ELR (cell line): ENCODE results near the gene MUC2.

ENCODE experiments used
- DNase-seq: peaks from one replicate; pipeline ENCODE4 v3.0.0-alpha.2; 2015; ENCODE audit warnings: low read depth

Gene MUC2

DNA sequence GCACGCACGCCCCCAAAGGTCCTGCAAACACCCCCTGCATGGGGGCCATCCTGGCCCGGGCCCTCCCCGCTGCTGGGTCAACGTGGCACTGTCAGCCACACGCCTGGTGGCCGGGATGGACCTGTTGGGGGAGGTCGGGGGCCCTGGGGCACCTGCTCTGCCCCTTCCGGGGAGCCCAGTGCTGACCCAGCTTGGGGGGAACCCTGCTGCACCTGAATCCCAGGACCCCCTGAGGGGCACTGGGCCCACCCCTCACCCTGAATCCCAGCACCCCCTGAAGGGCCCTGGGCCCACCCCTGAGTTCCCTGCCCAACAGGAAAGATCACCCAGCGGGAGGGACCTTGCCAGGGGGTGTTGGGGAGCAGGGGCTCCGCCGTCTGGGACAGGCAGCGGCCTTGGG lies 37.7 kb upstream of the MUC2 start:
- no peak for DNase-seq

DNA sequence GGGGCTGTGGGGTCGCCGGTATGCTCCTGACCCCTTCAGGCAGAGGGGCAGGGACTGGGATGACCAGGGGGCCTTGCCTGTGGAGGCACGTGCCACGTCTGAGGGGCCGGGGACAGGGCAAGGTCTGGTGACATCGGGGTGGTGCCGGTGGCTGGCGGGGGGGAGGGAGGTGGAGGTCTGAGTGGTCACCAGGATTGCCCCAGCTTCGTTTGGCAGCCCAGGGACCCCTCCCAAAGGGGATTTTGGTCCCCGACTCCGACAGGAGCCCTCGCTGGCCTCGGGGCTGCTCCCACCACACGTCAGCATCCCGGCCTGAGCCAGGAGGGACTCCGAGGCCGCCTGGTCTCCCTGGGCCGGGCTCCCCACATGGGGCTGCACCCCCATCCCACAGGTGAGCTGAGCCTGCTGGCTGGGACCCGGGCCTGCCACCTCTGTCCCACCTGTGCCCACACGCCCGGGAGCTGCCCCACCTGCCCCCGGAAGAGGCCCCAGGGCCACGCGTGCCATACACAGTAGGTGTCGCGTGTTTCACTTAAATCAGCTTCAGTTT lies 37.1 kb upstream of the MUC2 start:
- DNase-seq, result no peak

DNA sequence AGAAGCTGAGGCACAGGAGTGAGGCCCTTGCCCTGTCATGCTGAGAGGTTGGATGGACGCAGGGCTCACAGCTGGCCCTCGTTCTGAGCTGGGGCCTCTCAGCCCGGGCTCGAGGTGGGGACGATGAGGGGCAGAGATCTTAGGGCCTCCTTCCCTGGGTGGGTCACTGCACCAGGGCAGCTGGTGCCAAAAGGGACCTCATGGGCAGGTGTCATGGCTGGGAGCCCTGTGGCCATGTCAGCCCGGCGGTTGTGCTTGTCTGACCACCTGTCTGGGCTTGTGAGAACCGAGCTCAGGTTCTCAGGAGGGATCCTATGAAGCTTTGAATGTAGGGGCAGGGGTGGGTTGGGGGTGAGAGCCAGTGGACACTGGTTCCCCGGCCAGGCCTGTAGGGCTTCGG lies 36.3 kb upstream of the MUC2 start:
- DNase-seq, result no peak

DNA sequence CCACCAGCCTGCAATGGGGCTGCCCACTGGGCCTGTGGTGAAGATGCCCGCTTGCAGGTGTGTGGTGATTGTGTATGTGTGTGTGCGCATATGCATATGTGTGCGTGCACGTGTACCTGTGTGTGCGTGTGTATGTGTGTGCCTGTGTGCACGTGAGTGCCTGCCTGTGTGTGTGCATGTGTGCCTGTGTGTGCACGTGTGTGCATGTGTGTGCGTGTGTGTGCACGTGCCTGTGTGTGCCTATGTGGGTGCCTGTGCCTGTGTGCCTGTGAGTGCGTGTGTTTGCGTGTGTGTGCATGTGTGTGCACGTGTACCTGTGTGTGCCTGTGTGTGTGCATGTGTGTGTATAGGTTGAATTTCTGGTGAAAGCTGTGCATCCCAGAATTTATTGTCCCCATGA lies 35.8 kb upstream of the MUC2 start:
- DNase-seq, result no peak

DNA sequence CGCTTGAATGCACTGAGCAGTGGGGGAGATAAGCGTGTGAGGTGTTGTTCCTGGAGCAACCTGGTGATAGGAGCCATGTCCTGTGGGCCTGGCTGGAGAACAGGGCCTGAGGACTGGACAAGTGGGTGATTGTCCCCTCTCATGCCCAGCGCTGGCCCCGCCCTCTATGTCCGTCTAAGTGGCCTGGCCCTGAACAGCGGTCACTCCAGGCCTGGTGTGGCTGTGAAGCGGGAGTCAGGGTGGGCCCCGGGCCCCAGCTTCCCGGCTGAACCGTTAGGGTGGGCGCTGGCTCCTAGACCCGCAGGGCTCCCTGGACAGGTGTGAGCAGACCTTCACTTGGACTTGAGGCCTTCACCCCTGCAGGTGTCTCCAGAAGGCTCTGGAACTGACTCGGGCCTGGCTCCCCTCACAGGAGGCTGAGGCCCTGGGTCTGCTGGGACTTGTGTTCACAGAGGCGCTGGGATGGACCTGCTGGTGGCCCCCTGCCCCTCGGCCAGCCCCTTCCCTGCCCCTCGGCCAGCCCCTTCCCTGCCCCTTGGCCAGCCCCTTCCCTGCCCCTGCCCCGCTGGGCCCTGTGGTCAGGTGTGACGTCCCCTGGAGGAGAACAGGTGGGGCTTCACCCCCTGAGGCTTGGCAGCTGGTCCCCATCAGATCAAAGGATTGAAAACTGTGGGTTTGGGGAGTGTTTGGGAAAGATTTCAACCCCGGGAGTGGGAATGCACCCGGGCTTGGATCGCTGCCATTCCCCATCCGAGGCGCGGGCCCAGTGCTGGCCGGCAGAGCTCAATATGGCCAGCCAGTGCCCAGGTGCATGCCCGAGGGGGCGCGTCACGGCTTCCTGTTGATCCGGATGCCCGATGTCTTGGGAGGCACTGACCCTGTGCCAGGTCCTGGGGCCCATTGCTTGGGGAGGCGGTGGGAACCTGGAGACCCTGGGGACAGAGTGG lies 34.9 kb upstream of the MUC2 start:
- DNase-seq, result no peak

DNA sequence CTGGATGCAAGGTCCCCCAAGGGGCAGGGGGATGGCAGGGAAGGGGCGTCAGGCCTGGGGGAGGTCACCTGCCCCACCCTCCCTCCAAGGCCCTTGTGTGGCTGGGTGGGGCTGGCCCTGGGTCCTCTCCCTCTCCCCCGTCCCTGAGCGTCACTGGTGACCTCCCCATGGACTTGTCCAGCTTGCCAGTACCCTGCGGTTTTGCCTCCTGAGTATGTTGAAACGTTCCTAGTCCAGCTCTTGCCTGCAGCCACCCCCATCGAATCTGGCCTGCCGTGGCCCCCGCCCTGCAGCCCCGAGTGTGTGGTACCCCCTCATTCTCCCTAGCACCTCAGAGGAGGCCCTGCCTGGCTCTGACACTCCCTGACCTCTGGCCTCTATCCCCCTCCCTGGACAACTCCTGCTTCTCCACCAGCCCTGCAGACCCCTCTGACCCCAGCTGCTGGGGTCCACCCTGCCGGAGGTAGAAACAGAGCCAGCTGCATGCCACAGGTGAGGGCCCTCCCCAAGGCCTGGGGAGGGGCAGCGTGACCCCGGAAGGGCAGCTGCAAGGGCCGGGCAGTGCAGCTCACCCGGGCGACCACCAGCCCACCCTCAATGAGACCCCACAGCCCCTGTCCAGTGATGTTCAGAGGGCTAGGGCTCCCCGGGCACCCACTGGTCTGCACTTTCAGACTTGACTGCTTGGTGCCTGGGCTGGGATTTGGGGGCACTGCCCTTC lies 34.1 kb upstream of the MUC2 start:
- no peak for DNase-seq

DNA sequence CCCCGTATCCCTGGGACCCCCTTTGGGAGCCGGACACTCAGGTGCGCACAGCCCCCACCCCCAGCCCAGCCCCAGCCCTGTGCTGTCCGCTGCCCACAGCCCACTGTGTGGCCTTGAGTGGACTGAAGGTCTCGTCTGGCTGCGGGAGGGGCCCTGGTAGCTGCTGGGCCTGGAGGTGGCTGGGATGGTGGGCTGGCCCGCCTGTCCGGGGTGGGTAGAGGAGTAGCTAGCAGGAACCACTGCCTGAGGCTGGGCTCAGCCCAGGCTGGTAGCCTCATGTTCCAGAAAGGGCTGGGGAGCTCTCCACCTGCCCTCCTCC lies 33.6 kb upstream of the MUC2 start:
- DNase-seq, result no peak

DNA sequence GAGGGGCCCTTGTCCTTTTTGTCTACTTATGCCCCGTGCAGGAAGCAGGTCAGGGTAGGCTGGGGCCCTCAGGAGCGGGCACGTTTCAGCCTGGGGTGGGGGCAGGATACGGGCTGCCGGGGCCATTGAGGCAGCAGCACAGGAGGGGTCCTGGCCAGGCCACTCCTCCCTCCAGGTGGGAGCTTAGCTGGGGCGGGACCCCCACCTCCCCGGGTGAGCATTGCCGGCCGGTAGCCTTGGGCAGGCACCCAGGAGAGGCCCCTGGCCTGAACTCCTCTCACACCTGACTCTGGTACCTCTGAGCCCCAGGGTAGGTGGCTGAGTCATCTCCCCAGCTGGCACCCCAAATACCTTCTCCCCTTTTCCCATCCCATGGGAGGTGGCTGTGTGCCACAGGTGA lies 33.2 kb upstream of the MUC2 start:
- DNase-seq, result no peak

DNA sequence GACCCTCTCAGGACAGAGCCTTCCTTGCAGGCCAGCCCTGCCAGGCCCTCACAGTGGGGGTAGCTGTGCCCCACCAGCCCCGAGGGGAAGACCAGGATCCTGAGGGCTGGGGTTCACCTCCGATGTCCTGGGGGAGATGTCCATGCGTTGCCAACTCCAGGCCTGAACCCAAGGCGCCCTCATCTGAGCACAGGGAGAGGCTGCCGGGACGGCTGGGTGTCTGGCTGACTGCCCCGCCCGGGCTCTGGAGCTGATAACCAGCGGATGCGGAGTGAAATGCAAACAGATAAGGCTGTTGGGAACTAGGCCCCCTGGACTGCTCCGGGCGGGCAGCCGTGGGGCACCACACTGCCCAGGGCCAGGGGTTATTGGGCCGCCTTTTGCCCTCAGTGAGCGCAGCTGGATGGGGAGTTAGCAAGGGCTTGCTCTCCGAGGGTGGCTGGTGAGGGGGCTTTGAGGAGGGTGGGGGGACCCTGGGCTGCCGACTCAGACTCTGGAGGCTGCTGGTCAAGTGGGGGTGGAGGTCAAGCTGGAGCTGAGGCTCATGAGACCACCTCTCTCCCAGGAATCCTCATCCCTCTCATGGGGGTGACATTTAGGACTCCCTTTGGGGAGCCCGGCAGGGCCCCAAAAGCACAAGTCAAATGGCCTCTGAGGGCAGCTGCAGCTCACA lies 32.6 kb upstream of the MUC2 start:
- DNase-seq, result no peak

DNA sequence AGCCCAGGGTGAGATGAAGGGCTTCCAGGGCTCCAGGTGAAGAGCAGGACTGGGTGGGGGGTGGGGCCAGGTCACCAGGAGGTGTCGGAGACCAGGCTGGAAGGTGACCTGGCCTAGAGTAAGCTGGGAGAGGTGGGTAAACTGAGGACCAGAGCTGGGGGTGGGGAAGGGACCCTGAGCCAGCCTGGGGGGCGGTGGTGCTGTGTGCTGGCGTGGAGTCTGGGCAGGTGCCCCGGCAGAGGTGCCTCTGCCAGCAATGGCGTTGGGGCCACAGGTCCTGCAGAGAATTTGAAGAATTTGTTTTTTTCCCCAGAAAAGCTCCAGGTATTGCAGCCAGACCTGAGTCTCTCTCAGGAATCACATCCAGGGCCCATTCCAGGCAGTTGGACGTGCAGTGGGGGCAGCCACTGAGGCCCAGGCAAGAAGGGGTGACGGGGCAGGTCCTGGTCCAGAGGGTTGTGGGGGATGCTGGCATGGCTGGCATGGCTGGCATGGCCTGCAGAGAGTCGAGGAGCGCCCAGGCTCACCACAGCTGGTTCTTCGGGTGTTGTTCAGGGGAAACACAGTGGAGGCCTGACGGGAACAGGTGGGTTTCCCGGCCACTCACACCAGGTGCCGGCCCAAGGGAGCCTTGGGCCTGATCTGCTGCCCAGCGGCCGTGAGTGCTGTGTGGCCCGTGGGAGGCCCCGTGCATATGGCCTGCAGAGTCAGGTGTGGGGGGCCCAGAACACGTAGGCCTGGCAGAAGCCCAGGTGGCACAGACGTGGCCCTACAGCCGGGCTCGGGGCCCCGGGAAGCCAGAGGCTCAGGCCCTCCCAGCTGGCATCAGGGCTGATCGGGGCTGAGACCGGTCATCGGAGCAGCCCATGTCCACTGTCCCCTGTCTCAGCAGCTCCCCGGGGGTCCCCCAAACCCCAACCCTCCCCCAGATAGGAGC lies 31.8 kb upstream of the MUC2 start:
- no peak for DNase-seq

DNA sequence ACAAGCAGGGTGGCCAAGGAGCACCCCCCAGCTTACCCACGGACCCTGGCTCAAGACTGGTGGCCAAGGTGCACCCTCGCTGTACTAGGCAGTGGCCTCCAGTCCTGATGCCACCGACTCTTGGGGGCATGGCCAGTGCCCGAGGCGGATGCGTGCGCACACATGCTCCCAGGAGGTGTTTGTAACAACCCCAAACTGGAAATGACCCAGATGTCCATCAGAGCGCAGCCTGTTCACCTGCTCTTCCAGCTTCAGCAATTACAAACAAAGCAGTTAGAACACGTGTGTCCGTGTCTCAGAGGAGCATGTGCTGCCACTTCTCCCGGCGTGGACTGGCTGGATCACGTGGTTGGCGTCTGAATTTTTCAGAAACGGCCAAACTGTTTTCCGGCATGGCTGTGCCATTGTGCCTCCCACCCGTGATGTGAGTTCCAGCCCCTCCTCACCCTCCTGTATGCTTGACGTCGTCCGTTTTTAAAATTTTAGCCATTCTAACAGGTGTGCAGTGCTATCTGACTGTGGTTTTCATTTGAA lies 31.0 kb upstream of the MUC2 start:
- DNase-seq, result no peak

DNA sequence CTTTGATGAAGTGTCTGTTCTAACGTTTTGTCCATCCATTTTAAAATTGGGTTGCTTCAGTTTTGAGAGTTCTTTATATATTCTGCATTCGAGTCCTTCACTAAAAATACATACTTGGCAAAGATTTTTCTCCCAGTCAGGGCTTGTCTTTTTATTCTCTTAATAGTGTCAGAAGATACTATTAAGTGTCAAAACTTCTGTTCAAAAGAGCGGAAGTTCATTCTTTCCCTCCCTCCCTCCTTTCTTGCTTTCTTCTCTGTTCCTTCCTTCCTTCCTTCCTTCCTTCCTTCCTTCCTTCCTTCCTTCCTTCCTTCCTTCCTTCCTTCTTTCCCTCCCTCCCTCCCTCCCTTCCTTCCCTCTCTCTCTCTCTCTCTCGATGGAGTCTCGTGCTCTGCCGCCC lies 30.5 kb upstream of the MUC2 start:
- no peak for DNase-seq

DNA sequence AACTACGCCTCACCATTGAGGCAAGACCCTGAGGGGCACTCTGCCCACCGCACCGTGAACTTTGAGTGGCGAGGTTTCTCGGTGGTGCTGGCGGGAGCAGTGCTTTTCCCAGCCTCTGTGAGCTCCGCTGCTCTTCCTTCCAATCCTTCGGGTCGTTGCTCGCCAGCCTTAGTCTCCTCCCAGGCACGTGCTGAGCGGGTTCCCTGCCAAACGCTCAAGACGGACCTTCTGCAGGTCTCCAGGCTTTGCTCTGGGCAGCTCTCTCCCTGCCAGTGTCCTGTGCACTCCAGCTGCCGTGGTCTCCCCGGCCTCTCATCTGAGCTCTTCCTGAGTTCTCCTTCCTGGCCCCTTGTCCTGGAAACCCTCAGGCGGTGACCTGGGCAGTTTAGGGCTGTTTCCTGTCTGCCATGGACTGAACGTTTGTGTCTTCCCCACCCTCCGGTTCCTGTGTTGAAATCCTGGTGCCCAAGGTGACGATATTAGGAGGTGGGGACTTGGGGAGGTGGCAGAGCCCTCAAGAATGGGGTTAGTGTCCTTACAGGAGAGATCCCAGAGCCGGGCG lies 27.0 kb upstream of the MUC2 start:
- DNase-seq, result no peak

DNA sequence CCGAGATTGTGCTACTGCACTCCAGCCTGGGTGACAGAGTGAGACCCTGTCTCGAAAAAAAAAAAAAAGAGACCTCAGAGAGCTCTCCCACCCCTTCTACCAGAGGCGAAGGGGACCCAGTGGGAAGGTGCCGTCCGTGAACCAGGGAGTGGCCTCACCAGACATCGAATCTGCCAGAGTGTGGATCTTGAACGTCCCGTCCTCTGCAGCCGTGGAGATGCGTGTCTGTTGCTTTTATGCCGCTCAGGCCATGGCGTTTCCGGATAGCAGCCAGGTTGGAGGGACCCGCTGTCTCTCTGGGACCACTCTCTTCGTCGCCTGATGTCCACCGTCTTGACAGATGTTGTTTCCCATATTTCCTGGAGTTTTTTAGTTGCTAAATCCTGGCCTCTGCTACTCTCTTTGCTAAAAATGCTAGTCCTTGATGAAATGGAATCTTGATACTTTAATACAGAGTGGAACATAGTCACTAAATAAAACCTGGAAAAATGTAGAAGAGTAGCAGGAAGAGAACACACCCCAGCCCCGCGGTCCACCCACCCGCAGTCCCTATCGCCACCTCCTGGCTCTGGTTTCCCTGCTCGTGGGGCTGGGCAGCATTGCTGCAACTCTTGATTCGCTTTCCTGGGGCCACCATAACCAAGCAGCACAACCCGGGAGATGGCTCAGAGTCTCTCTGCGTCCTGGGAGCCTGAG lies 26.2 kb upstream of the MUC2 start:
- no peak for DNase-seq

DNA sequence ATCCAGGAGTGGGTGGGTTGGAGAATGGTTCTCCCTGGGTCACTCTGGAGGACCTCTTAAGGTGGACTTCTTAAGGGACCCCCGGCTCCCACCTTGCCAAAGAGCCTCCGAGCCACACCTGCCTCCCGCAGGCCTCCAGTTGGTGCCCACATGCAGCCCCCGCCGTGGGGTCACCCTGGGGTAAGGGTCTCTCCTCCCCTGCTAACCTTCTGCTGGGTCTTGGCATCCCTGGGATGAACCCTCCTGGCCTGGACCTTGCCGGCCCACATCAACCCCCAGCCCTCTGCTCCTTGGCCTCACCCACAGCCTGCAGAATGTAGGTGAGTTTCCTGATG lies 25.6 kb upstream of the MUC2 start:
- DNase-seq, result no peak

DNA sequence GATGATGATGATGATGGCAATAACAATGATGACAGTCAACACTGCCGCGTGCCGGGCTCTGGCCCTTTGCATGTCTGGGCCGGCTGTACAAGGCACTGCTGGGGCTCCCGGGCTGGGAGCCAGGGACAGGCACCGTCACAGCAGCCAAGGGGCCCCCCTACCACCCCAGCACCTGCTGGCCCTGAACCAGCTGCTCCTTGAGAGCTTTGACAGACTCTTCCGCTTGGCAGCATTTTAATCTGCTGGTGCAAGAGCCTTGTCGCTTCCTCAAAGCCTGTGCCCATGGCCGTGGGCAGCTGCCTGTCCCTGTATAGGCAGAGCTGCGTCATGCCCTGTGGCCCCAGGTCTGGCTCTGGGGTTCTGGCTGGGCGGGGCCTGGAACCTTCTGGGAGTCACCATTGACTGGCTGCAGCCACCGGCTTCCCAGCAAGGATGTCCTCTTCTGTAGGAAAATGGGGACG lies 25.2 kb upstream of the MUC2 start:
- no peak for DNase-seq

DNA sequence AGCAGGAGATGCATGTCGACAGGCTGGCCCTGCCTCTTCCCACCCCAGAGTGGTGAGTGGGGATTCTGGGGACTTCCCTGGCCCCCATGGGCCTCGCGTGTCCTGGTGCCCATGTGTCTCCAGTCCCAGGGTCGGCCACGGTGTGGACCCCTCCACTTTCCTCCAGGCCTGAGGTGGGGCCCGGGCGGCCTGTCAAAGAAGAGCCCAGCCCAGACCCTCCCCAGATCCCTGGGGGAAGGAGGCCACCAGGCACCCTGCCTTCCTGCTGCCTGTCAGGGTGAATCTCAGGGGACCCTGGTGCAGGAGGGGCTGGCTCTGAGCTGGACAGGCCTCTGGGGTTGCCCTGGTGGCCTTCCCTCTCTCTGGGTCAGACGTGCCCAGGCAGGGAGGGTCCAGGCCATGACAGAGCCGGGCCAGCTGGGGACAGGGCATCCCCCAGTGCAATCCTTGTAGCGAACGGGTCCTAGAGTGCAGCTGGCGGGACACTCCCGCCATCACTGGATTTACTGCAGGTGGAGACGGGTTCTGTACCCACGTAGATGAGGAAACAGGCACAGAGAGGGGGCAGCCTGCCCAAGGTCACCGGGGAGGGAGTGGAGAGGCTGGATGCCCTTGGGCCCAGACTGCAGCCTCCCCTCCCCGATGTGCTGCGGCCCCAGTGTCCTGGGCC lies 24.6 kb upstream of the MUC2 start:
- no peak for DNase-seq

DNA sequence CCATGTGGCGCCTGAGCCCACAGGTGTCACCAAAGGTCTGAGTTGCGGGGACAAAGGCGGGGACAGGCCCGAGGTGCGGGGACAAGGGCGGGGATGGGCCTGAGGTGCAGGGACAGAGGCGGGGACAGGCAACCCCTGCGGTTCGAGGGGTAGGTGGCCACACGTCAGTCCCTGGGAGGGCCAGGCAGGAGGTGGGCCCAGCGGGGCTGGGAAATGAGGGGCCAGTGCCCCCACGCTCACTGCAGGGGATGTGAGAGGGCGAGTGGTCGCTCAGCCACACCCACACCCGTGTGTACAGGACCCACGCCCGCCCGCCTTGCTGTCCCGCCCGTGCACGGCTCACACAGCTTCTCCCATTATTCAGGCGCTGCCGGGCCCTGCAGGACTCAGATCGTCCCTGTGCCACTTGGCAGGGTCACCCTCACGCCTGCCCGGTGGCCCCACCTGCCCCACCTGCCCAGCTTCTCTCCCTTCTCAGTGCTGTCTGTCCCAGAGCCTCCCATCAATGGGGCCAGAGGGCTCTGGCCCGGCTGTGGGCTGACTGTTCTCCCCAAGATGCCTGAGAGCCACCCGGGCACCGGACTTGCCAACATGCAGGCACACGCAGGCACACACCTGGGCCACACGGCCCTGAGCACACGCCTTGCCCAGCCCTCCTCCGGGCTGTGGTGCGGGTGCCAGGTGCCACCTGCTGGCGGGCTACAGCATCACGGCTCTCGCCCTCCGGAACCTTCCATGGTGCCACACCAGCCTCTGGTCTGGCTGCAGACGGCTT lies 23.9 kb upstream of the MUC2 start:
- DNase-seq, result peak; percentile 64
